A549 treated with RU486 at 1 μM for 4 hours (cell line): Measurements from ENCODE around the gene MYH15. TPM values are rescaled to one million over a fixed set of nuclear protein-coding genes. Genes with fewer than 3 reads are reported as not detected.

Experiments used
- total RNA-seq: library from RNA; stranded (reverse); fragments of 200-300 nt; extraction: Qiagen RNA extraction; gene quantifications from 5 replicates; pipeline ENCODE4 v1.2.3, GENCODE V29; 2022; ENCODE audit warnings: low read depth

MYH15 gene
- total RNA-seq = 0.22 to 0.30 TPM (median 0.23 TPM) in 5 replicates

DNA sequence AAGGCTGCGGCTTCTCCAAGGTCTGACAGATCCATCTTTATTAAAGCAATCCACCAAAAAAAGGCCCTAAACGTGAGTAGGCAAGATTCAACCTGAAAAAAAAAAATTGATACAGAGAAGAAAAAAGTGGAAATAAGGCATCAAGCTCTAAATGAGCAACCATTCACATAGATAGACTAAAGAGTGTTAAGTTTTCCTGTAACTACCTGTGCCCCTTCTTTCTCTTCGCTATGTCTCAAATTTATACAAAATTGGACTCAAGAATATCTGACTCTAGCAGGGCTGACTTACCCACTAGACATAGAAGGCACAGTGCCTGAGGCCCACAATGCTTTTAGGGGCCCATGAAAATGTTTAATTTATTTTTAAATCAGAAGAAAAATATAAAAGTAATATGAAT lies at the start of gene MYH15:
MYH15 (minus strand) TSS at position 101 of the 400 bp plus-strand sequence; CDS start at position 35, 66 bp downstream.

Other genes with a start within 250 kb of the MYH15 start
- 0.03 to 0.14 TPM (median 0.10 TPM) in 4 of 5 replicates, not detected in the other for gene HHLA2, start 214.0 kb downstream of the MYH15 start, total RNA-seq
- gene CIP2A, start 78.8 kb upstream of the MYH15 start, total RNA-seq = 9.7 to 24.9 TPM (median 21.8 TPM) in 5 replicates
- 2.5 to 4.4 TPM (median 3.7 TPM) in 5 replicates for gene DZIP3, start 79.1 kb upstream of the MYH15 start, total RNA-seq
- not detected in 5 replicates for gene RETNLB, start 246.8 kb upstream of the MYH15 start, total RNA-seq